ENCODE data around the gene SEMA4G. TPM values are rescaled to one million over a fixed set of nuclear protein-coding genes. Genes with fewer than 3 reads are reported as not detected.

The SEMA4G gene
- total RNA-seq, 1 donor from 2014 or later, result 20.0 TPM

GRCh38 chr10:100980711-100981110, 11.4 kb downstream of the SEMA4G start:
- Mint-ChIP-seq H3K27me3 (ENCODE audit: low read depth) (no peaks in the 10 kb centered on the region), H3K27ac (no peak overlapping the region), H3K4me3 (no peak overlapping the region), H3K36me3 (peaks cover 17% of the 10 kb centered on the region), H3K4me1 (peaks cover 5% of the 10 kb centered on the region), H3K9me3 (no peaks in the 10 kb centered on the region)
- DNase-seq (ENCODE audit: low spot score in 2 of 2, unreplicated experiment in 2 of 2), result peak in 1 of 2 experiments; percentile 25
- no peak for TF ChIP-seq CTCF (IDR thresholded peaks at IDR 0.05; ENCODE audit: unreplicated experiment)

GRCh38 chr10:100981178-100981772, 12.0 kb downstream of the SEMA4G start:
- Mint-ChIP-seq H3K36me3 (peaks cover 17% of the 10 kb centered on the region), H3K27ac (no peak overlapping the region), H3K4me1 (peaks cover 10% of the 10 kb centered on the region), H3K4me3 (no peak overlapping the region), H3K9me3 (no peaks in the 10 kb centered on the region), H3K27me3 (ENCODE audit: low read depth) (no peaks in the 10 kb centered on the region)
- no peak for DNase-seq (ENCODE audit: low spot score in 2 of 2, unreplicated experiment in 2 of 2)
- TF ChIP-seq CTCF (IDR thresholded peaks at IDR 0.05; ENCODE audit: unreplicated experiment), result no peak

GRCh38 chr10:100982916-100983830, 13.9 kb downstream of the SEMA4G start:
- peaks cover 22% of the 10 kb centered on the region for H3K4me1 Mint-ChIP-seq
- TF ChIP-seq CTCF (IDR thresholded peaks at IDR 0.05; ENCODE audit: unreplicated experiment), result no peak
- no peak for DNase-seq (ENCODE audit: low spot score in 2 of 2, unreplicated experiment in 2 of 2)
- H3K4me3 Mint-ChIP-seq, result no peak overlapping the region
- H3K27me3 Mint-ChIP-seq (ENCODE audit: low read depth), result no peaks in the 10 kb centered on the region
- H3K36me3 Mint-ChIP-seq, result peaks cover 17% of the 10 kb centered on the region
- no peaks in the 10 kb centered on the region for H3K9me3 Mint-ChIP-seq
- H3K27ac Mint-ChIP-seq, result no peak overlapping the region

- TF ChIP-seq CTCF (IDR thresholded peaks at IDR 0.05; ENCODE audit: unreplicated experiment), result no peak
- H3K4me3 Mint-ChIP-seq, result no peak overlapping the region
- peaks cover 24% of the 10 kb centered on the region for H3K4me1 Mint-ChIP-seq
- H3K27ac Mint-ChIP-seq, result no peak overlapping the region
- no peaks in the 10 kb centered on the region for H3K9me3 Mint-ChIP-seq
- no peaks in the 10 kb centered on the region for H3K27me3 Mint-ChIP-seq (ENCODE audit: low read depth)
- peaks cover 16% of the 10 kb centered on the region for H3K36me3 Mint-ChIP-seq
- DNase-seq (ENCODE audit: low spot score in 2 of 2, unreplicated experiment in 2 of 2), result no peak
Measured at GRCh38 chr10:100983868-100984671, 14.8 kb downstream of the SEMA4G start.

- H3K27ac Mint-ChIP-seq, result no peak overlapping the region
- peaks cover 17% of the 10 kb centered on the region for H3K36me3 Mint-ChIP-seq
- DNase-seq (ENCODE audit: low spot score in 2 of 2, unreplicated experiment in 2 of 2), result no peak
- peaks cover 24% of the 10 kb centered on the region for H3K4me1 Mint-ChIP-seq
- no peaks in the 10 kb centered on the region for H3K27me3 Mint-ChIP-seq (ENCODE audit: low read depth)
- H3K4me3 Mint-ChIP-seq, result no peak overlapping the region
- H3K9me3 Mint-ChIP-seq, result no peaks in the 10 kb centered on the region
- TF ChIP-seq CTCF (IDR thresholded peaks at IDR 0.05; ENCODE audit: unreplicated experiment), result no peak
Measured at GRCh38 chr10:100984672-100985177, 15.4 kb downstream of the SEMA4G start.
